ENCODE measurements around the gene ABLIM2. TPM values are rescaled to one million over a fixed set of nuclear protein-coding genes. Genes with fewer than 3 reads are reported as not detected.

ABLIM2 gene
- total RNA-seq, 3 donors from 2014 or later (not counting 1 experiment from before 2014, with no cell fraction given) = 0.71 to 2.8 (median 1.3) TPM

- Histone ChIP-seq H3K9me3 (ENCODE audit: control insufficient read depth, insufficient read depth, low read length) (no peaks in the 10 kb centered on the region), H3K4me1 (ENCODE audit: control insufficient read depth, insufficient read depth, low read length) (peaks cover 14% of the 10 kb centered on the region), H3K27me3 (ENCODE audit: control insufficient read depth, insufficient read depth, low read length) (peaks cover 2% of the 10 kb centered on the region), H3K27ac (ENCODE audit: low read length) (no peak overlapping the region), H3K36me3 (ENCODE audit: control insufficient read depth, insufficient read depth, low read length) (no peaks in the 10 kb centered on the region), H3K4me3 (ENCODE audit: low read length) (no peak overlapping the region)
- intact Hi-C loops (cut with micrococcal nuclease) = no loop called here
- ATAC-seq (no peak), DNase-seq (no peak)
- Mint-ChIP-seq H3K9me3 (no peaks in the 10 kb centered on the region), H3K4me3 (no peak overlapping the region), H3K36me3 (no peaks in the 10 kb centered on the region), H3K27me3 (ENCODE audit: low read depth in 2 of 2) (peaks cover 27 to 39% of the 10 kb centered on the region in 2 donors), H3K27ac (no peak overlapping the region), H3K4me1 (peaks cover 11 to 12% of the 10 kb centered on the region in 2 donors)
- WGBS (ENCODE audit: insufficient coverage) = 76% methylated on average over 7 of the region's 7 CpGs
- no peak for TF ChIP-seq CTCF (IDR thresholded peaks at IDR 0.05)
Observed at GRCh38 chr4:8037150-8037769, 121.4 kb downstream of the ABLIM2 start.

- WGBS (ENCODE audit: insufficient coverage) = 0% methylated on average over 13 of the region's 13 CpGs
Observed at GRCh38 chr4:8035371-8035780, 123.2 kb downstream of the ABLIM2 start.

GRCh38 chr4:8033829-8034528, 124.6 kb downstream of the ABLIM2 start:
- H3K36me3 Mint-ChIP-seq = no peaks in the 10 kb centered on the region
- no peaks in the 10 kb centered on the region for H3K9me3 Mint-ChIP-seq
- WGBS (ENCODE audit: insufficient coverage) = 72% methylated on average over 11 of the region's 11 CpGs
- H3K4me3 ChIP-seq (ENCODE audit: low read length) = no peak overlapping the region
- no peaks in the 10 kb centered on the region for H3K36me3 ChIP-seq (ENCODE audit: control insufficient read depth, insufficient read depth, low read length)
- H3K27ac Mint-ChIP-seq = no peak overlapping the region
- H3K4me1 ChIP-seq (ENCODE audit: control insufficient read depth, insufficient read depth, low read length) = peaks cover 14% of the 10 kb centered on the region
- intact Hi-C loops (cut with micrococcal nuclease) = no loop called here
- H3K27me3 ChIP-seq (ENCODE audit: control insufficient read depth, insufficient read depth, low read length) = peaks cover 2% of the 10 kb centered on the region
- DNase-seq = no peak
- no peaks in the 10 kb centered on the region for H3K9me3 ChIP-seq (ENCODE audit: control insufficient read depth, insufficient read depth, low read length)
- ATAC-seq = no peak
- no peak for TF ChIP-seq CTCF (IDR thresholded peaks at IDR 0.05)
- H3K27me3 Mint-ChIP-seq (ENCODE audit: low read depth in 2 of 2) = peaks cover 21 to 26% of the 10 kb centered on the region in 2 donors
- H3K27ac ChIP-seq (ENCODE audit: low read length) = no peak overlapping the region
- H3K4me1 Mint-ChIP-seq = peaks cover 11 to 12% of the 10 kb centered on the region in 2 donors
- H3K4me3 Mint-ChIP-seq = no peak overlapping the region

More at GRCh38 chr4:8035371-8035780, 123.2 kb downstream of the ABLIM2 start:
- Mint-ChIP-seq H3K27ac (no peak overlapping the region), H3K4me1 (peaks cover 11 to 12% of the 10 kb centered on the region in 2 donors), H3K4me3 (peak overlapping the region; percentile 55), H3K9me3 (no peaks in the 10 kb centered on the region), H3K36me3 (no peaks in the 10 kb centered on the region), H3K27me3 (ENCODE audit: low read depth in 2 of 2) (peaks cover 27 to 34% of the 10 kb centered on the region in 2 donors)
- Histone ChIP-seq H3K4me3 (ENCODE audit: low read length) (no peak overlapping the region), H3K27me3 (ENCODE audit: control insufficient read depth, insufficient read depth, low read length) (peaks cover 2% of the 10 kb centered on the region), H3K27ac (ENCODE audit: low read length) (no peak overlapping the region), H3K36me3 (ENCODE audit: control insufficient read depth, insufficient read depth, low read length) (no peaks in the 10 kb centered on the region), H3K4me1 (ENCODE audit: control insufficient read depth, insufficient read depth, low read length) (peaks cover 14% of the 10 kb centered on the region), H3K9me3 (ENCODE audit: control insufficient read depth, insufficient read depth, low read length) (no peaks in the 10 kb centered on the region)
- no peak for TF ChIP-seq CTCF (IDR thresholded peaks at IDR 0.05)
- ATAC-seq = peak in 1 of 3 donors; percentile 55
- DNase-seq = peak in 1 of 2 donors; percentile 22
- intact Hi-C loops (cut with micrococcal nuclease) = no loop called here
